ENCODE measurements around the gene RPS27.
A peak's percentile ranks its signal among the peaks of the same experiment; 100 is the strongest.

DNA sequence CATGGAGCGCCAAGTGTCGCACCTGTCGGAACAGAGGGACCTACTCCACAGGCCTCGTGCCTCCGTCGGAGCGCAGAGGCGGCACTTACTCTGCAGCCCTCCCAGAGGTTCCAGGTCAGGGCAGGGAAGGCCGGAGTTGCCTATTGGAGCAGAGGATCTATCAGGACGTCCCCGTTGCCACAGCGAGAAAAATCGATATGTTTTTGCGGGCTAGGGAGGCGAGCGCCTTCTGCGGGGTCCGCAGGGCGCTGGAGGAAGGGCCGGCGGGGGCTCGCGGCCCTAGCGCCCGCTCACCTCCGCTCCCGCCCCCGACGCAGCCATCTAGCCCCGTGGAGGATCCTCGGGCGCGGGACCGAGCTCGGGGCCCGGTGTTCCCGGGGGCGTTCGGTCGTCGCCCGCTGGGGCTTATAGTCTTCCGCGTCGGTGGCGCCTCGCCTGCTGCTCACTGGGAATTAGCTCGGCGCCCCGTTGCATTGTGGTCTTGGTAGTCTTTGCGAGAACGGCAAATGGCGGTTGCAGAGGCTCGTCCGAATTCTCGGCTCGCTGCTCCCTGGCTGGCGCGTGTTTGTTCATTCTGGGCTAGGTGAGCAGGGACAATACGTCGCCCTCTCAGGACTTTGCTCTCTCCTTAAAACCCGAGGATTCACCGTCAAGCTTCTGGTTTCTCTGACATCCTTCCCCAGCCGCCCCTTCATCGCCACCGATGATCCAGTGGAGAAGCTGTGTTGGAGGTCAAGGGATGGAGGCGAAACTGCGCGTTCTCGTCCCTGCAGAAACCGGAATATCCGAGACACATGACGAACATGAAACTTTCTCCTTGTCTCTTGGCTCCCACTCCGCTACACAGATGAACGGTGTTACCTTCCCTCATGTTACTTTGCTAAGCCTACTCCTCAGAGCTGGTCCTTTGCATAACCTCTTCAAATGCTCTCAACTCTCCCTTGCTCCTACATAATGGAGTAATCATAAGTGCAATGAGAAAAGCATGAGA, 13.0 kb upstream of the RPS27 start, which contains the start of gene JTB:
- TF ChIP-seq JUNB (IDR thresholded peaks at IDR 0.05) = peak; percentile 35
- TF ChIP-seq KDM1A (IDR thresholded peaks at IDR 0.05; ENCODE audit: borderline replicate concordance) = no peak
- peak; percentile 84 for TF ChIP-seq IKZF1 (conservative IDR thresholded peaks at IDR 0.05)
- no peak for TF ChIP-seq EP300 (IDR thresholded peaks at IDR 0.05; ENCODE audit: borderline replicate concordance in 1 of 2, control insufficient read depth in 1 of 2, low read depth in 2 of 2, low read length in 2 of 2)
- TF ChIP-seq SUPT20H (IDR thresholded peaks at IDR 0.05; ENCODE audit: borderline replicate concordance, control insufficient read depth, low read depth, low read length) = no peak
- TF ChIP-seq CHD4 (IDR thresholded peaks at IDR 0.05) = no peak
- TF ChIP-seq SUZ12 (IDR thresholded peaks at IDR 0.05; ENCODE audit: unreplicated experiment) = no peak
